Measurements from ENCODE around the gene C17orf113.
A peak's percentile ranks its signal among the peaks of the same experiment; 100 is the strongest.

DNA sequence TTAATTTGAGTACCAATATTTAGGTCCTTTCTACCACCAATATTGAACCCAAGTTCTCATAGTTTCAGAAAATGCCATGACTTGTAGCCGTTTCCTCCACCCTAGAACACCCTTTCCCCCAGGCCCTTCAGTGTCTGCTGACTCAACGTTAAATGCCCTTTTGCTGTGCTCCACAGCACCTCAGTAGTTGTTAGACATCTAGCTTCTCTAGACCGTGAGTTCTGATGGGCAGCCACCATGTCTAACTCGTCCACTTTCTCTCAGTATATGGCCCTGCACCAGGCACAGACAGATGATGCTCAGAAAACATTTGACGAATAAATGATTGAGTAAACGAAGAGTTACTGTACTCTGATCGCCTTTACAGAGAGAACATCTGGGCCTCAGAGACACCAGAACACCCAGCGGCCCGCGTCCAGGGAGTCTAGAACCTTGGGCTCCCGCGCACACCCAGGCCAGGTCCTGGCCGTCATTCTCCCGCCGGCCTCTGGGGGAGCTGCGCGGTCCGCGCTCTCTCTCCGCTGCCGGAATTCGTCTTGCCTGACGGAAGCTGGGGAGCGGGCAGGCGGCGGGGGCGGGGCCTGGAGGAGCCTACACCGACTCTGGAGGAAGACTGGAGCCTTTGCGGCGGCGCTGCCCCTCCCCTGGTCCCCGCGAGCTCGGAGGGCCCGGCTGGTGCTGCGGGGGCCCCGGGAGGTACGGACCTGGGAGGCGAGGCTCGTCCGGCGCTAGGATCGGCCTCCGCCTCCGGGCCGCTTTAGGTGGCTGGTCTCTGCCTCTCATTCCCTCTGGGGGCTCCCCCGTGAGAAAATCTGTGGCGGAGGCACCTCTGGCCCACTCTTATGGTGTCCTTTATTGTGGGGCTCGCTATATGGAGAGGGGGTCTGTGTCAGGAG is 30.6 kb downstream of the C17orf113 start, which contains the start of gene NKIRAS2:
- TF ChIP-seq, protein P1, sequence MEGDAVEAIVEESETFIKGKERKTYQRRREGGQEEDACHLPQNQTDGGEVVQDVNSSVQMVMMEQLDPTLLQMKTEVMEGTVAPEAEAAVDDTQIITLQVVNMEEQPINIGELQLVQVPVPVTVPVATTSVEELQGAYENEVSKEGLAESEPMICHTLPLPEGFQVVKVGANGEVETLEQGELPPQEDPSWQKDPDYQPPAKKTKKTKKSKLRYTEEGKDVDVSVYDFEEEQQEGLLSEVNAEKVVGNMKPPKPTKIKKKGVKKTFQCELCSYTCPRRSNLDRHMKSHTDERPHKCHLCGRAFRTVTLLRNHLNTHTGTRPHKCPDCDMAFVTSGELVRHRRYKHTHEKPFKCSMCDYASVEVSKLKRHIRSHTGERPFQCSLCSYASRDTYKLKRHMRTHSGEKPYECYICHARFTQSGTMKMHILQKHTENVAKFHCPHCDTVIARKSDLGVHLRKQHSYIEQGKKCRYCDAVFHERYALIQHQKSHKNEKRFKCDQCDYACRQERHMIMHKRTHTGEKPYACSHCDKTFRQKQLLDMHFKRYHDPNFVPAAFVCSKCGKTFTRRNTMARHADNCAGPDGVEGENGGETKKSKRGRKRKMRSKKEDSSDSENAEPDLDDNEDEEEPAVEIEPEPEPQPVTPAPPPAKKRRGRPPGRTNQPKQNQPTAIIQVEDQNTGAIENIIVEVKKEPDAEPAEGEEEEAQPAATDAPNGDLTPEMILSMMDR (IDR thresholded peaks at IDR 0.05), result peak; percentile 92 to 97 (median 97)
- peak in 2 of 4 donors; percentile 43 to 72 for TF ChIP-seq POLR2A (IDR thresholded peaks at IDR 0.05)

All from esophagus squamous epithelium (tissue), 4 donors.